TTC549 (cell line): ENCODE results near the gene IL34.

Source experiments
- FAIRE-seq: peaks from 2 replicates; lab custom pipeline; 2012; peaks lifted over from hg19 to GRCh38; lab: Jason Lieb, UNC

Gene IL34

GRCh38 chr16:70689035-70689969, 42.9 kb downstream of the IL34 start:
- FAIRE-seq, result no peak

GRCh38 chr16:70689970-70690891, 43.9 kb downstream of the IL34 start:
- no peak for FAIRE-seq

GRCh38 chr16:70691223-70692129, 45.1 kb downstream of the IL34 start:
- FAIRE-seq, result no peak

GRCh38 chr16:70692130-70692872, 45.9 kb downstream of the IL34 start:
- no peak for FAIRE-seq

GRCh38 chr16:70692873-70693671, 46.7 kb downstream of the IL34 start:
- FAIRE-seq, result no peak

GRCh38 chr16:70694088-70694867, 47.9 kb downstream of the IL34 start:
- no peak for FAIRE-seq

GRCh38 chr16:70694868-70695218, 48.5 kb downstream of the IL34 start:
- no peak for FAIRE-seq

GRCh38 chr16:70695331-70696070, 49.1 kb downstream of the IL34 start:
- no peak for FAIRE-seq

GRCh38 chr16:70696355-70696754, 50.0 kb downstream of the IL34 start:
- FAIRE-seq, result no peak

- no peak for FAIRE-seq
These were observed 50.7 kb downstream of the IL34 start for GRCh38 chr16:70696952-70697593.

- FAIRE-seq, result no peak
These were observed 51.3 kb downstream of the IL34 start for GRCh38 chr16:70697594-70698170.

- no peak for FAIRE-seq
These were observed 52.5 kb downstream of the IL34 start for GRCh38 chr16:70698901-70699300.

GRCh38 chr16:70699696-70700095, 53.3 kb downstream of the IL34 start:
- no peak for FAIRE-seq

- no peak for FAIRE-seq
These were observed 54.0 kb downstream of the IL34 start for GRCh38 chr16:70700101-70701020.

- FAIRE-seq, result no peak
These were observed 54.7 kb downstream of the IL34 start for GRCh38 chr16:70701036-70701435.

GRCh38 chr16:70701596-70701995, 55.2 kb downstream of the IL34 start:
- no peak for FAIRE-seq

GRCh38 chr16:70701998-70702397, 55.6 kb downstream of the IL34 start:
- no peak for FAIRE-seq
